Endothelial cell of hepatic sinusoid (primary cell): ENCODE data around the gene EIPR1.
"Not testable (repeated sequence)": the region's sequence is repeated elsewhere in the genome, so short reads cannot be mapped to it uniquely, and the experiment has no call there.

Experiments
- in situ Hi-C: cut with HindIII; loops from 2 replicates; pipeline ENCODE4 v1.10.0; 2017; ENCODE audit warnings: low sequenced_read_pairs

EIPR1 gene

DNA sequence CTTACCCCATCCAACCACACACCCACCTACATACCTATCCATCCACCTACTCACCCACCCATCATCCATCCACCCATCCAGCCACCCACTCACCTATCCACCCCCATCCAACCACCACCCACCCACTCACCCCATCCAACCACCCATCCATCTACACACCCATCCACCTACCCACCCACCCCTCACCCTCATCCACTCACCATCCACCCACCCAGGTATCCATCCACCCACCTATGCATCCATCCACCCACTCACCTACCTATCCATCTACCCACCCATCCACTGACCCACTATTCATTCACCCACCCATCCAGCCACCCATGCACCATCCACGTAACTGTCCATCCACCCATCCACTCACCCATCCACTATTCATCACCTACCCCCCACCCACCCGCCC is 194.8 kb downstream of the EIPR1 start:
- in situ Hi-C loops = no loop called here

DNA sequence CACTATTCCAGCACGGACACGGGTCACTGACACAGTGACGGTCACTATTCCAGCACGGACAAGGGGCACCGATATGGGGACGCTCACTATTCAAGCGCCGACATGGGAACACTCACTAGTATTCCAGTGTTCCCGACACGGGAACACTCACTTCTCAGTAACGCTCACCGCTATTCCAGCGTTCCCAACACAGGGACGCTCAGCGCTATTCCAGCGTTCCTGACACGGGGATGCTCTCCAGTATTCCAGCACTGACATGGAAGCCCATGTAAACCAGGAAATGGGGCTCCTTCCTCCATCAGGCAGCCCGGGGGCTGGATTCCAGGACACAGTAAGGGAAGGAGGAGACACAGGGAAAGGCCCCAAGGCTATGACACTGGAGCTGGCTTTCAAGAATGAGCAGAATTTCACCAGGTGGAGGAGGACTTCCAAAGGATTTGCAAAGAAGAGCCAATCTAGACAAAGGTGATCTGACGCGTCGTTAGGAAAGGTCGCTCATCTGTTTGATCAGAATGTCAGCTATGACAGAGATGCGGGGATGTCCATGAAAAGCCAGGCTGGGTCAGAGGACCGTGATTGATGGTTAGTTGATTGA is 196.1 kb downstream of the EIPR1 start:
- in situ Hi-C loops = no loop called here

DNA sequence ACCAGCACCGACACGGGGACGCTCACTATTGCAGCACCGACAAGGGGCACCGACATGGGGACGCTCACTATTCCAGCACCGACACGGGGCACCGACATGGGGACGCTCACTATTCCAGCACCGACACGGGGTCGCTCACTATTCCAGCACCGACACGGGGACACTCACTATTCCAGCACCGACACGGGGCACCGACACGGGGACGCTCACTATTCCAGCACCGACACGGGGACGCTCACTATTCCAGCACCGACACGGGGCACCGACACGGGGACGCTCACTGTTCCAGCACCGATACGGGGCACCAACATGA is 196.8 kb downstream of the EIPR1 start:
- in situ Hi-C loops = not testable (repeated sequence)

DNA sequence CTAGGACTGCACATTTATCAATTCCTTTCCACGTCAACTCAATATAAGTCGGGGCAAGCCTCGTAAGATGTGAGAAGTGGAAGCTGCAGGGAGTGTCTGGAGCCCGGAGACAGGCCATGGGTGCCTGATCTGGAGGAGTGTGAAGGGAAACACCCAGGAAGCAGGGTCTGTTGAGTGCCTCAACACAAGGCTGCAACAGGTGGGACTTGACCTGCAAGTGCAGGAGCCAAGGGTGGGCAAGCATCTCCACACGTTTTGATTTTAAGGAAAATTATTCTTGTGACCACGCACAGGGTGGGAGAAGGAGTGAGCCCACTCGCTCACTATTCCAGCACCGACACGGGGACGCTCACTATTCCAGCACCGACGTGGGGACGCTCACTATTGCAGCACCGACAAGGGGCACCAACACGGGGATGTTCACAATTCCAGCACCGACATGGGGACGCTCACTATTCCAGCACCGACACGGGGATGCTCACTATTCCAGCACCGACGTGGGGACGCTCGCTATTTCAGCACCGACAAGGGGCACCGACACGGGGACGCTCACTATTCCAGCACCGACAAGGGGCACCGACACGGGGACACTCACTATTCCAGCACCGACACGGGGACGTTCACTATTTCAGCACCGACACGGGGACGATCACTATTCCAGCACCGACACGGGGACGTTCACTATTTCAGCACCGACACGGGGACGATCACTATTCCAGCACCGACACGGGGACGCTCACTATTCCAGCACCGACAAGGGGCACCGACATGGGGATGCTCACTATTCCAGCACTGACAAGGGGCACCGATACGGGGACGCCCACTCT is 197.3 kb downstream of the EIPR1 start:
- in situ Hi-C loops = no loop called here

DNA sequence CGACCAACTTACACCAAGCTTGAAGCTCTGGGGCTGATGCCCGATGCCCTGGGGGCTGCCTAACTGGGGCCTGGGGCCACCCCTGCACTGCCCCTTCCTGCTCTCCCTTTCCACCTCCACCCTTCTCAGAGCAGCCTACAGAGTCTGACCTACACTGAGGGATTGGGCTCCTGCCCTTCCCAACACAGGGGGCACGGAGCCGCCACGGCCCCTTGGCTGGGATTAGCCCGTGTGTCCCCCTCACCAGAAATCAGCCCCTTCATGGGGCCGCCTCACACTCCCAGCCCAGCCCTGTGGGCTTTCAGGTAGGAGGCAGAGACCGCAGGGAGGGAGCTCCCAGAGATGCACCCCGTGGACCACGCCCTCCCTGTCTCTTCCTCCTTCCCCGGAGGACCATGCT is 198.0 kb downstream of the EIPR1 start:
- in situ Hi-C loops = no loop called here

DNA sequence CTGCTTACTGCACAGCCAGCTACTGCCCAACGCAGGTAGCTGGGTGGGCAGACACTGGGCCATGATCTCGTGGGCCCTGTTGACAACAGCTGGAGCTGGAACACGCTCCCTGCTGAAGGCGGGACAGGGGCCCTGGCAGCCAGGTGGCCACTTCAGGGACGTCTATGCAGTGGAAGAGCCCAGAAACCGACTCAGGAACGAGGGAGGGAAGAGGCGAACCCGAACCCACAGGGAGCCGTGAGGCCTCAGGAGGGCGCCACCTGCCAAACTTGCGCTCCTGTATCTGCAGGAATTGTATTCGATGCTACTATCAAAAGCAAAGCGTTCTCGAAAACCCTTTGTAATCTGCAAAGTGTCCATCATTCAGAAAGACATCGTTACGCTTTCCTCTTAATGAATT is 198.4 kb downstream of the EIPR1 start:
- in situ Hi-C loops = no loop called here

DNA sequence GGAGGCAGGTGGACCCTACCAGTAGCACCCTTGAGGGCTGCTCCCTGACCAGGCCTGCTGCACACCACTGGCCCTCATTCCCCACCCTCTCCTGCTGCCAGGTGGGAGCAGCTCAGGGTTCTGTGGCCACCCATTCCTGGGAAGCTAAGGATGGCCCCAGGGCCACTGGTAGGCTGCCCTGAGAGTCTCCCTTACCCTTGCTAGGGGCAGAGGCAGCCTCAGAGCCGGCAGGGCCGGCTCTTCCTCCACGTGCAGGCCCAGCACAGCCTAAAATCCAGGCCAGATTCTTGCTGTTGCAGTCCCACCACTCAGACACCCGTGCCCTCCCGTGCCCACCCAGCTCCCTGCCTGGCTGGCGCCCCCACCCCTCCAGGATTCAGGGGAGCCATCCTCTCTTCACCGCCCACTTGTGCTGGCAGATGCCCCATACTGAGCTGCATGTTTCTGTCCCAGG is 199.0 kb downstream of the EIPR1 start:
- in situ Hi-C loops = no loop called here

DNA sequence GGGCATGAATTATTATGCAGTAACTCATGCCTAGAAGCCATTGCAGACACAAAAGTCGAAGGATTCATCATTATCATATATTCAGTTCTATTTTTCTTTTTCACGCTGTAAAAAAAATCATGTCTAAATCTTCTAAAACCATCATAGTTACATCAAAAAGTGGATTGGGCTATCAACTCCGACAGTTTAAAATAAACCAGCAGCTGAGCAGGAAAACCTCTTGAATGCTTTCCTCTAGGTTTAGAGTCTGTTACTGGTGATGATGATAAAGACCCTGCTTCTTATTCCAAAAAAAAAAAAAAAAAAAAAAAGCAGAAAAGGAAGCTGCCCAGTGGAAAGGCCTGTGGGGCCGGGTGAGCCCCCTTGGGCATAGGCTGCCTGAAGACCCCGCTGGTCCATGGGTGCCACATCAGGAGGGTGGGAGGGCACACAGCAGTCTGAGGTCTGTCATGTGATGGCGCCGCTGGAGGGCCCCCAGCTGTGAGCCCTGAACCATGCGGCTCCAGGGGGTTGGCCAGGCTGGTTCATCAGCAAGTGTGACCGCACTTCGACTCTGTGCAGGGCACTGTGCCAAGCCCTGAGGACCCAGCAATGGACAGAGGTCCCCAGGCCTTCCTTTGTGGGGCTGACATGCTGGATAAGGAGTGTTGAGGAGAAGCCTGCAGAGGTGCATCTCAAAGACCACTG is 199.6 kb downstream of the EIPR1 start:
- in situ Hi-C loops = no loop called here

DNA sequence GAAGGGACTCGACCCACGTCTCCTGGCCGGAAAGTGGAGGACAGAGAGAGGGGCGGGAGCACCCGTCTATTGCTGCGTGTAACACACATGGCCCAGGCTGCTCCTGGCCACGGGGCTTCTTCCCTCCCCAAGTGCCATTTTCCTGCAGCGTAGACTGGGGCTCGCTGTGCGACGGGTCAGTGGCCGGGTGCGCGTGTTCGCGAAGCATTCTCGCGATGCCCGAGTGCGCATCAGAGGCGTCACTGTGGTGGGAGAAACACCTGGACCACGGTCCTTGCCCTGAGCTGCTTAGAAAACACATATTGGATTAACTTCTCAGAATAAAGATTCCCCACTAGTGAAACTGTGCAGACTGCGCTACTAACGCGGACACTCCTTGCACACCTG is 200.8 kb downstream of the EIPR1 start:
- in situ Hi-C loops = no loop called here

DNA sequence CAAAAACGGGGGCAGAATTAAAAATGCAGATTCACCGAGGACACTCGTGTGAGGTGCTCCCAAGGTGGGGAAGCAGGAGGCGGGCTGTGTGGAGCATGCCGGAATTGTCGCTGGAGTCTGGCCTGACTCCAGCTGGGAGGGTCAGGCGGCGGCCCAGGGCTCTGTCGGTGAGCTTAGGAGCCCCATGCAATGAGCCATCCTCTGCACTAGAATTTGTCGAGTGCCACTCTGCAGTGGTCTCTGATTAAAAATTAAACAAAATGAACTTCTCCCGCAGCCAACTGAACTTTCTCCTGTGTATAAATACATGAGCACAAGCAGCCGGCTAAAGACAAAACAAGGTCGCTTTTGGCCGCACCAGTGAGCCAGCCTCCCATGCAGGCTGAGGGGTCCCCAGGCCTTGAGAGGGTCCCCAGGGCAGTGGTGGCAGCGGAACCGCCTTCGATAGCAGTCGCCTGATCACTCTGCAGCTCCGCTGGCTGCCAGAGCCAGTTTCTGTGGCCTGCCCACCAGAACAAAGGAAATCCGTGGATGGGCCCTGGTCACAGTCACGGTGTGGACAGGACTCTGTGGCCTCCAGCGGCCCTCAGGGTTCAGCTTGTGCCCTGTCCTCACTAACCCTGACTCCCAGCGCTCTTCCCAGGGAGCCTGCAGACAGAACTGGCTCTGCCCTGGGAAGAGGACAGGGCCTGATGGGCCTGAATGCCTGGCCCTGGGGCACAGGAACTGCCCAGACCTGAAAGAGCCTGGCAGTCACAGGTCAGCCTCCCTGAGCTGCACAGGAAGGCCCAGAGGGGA is 201.3 kb downstream of the EIPR1 start:
- in situ Hi-C loops = no loop called here

DNA sequence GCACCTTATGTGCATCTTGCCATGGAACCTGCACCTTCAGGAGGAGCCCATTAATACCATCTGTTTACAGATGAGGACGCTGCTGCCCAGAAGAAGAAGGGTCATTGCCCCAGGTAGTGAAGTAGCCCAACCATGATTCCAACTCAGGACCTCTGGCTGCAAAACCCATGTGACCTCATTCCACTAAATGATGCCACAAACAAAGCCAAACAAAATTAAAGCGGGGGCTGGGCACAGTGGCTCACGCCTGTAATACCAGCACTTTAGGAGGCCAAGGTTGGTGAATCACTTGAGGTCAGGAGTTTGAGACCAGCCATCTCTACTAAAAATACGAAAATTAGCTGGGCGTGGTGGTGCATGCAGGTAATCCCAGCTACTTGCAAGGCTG is 202.1 kb downstream of the EIPR1 start:
- in situ Hi-C loops = no loop called here

DNA sequence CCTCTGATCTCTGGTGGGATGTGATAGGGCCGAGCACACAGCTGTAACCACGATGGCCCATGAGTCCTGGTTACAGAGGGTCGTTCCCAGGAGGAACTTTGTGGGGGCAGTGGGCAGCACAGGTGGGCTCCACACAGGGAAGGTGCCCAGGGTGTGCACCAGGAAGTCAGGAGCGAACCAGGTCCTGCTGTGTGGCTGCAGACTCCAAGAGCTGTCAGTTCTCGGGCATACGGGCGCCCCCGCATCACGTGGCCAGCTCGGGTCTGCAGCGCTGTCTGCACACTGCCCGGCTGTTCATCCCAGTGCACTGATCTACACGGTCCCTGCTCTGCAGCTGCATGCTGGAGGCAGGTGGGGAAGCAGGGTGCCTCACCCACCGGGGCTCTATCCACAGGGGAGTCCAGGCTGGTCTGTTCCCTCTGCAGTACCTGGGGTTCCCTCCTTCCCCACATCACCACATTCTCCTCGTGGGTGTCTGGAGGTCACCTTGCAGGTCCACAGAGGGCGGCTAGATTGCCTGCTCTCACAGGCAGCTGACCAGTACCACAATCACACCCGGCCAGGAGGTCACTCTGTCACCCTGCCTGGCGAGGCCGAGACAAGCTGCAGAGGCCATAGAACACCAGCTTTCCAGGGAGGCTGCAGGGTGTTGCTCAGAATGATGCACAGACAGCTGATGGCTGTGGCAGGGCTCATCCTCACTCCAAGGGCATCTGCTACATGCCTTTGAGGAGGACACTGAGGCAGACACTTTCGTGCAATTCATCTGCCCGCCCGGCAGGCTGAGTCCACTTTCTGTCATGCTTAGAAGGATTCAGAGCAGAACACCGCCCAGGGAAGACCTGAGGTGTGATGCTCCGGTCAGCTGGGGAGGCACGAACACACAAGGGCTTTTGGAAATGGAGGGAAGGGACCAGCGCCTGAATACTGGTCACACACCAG is 202.7 kb downstream of the EIPR1 start:
- in situ Hi-C loops = no loop called here

DNA sequence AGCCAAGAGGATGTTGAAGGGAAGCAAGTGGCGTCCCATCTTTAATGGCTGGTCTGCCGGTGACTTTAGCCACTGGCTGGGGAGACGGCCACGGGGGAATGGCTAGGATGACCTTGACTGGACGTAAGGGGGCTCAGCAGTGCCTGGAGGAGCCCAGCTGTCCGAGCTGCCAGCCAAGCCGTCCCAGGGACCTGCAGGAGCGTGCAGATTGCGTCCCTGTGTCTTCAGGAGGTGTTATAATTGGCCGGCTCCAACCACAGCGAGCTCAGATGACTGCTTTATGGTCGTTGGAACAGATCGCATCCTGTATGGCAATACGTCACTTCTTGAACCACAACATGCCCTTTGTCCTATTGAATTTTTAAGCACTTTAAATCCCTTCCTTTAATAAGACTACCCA is 204.6 kb downstream of the EIPR1 start:
- in situ Hi-C loops = no loop called here

DNA sequence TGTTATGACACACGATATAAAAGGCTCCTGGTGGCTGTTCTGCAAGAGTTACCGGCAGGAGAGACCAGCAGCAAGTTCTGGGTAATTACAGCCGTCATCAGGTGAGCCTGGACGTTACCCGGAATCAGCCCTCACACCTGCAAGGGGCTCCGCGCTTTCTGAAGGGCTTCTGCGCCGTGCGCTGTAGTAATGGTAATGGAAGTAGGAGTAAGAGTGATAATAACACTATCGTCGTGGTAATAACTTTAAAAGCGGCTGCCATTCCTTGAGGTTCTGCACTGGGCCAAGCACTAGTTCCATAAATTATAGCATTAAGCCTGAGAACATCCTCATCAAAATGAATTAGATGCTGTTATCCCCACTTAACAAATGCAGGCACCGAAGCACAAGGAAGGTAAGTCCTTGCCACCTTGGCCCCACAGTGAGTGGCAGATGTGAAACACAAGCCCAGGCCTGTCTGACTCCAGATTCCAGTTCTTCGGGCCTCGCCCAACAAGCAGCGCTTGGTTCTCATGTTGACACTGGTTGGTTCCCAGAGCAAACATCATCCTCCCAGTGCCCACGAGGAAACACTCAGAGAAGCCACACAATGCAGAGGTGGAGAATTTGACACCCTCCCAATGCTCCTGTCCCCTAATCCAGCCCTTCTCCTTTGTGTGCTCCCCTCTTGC is 205.2 kb downstream of the EIPR1 start:
- in situ Hi-C loops = no loop called here

DNA sequence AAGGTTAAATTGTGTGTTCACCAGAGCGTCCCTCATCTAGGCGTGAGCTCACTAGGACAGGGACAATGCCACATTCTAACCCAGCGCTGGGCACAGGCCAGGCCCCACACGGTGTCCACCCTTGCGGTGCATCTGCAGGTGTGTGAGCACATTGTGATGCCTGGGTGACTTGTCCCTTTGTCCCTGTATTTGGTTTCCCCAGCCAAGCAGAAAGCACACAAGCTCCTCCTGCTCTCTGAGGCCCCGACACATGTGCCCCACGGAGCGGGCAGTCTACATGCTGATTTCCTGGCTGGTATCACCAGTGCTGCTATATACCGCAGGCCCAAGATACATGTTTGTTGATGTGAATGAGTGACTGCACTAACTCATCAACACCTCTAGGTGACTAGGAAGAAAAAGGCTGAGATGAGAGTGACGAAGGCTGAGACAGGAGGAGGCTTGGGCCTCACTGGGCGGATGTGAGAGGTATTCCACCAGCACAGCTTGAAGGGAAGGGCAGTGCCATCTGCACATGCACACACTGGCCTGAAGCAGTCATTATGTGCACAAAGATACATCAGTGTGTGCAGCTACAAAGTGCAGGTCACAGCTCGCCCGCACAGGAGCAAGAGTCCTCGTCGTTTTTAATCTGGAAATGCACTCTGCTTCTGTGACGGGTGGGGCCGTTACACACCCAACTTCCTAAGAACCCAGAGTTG is 205.9 kb downstream of the EIPR1 start:
- in situ Hi-C loops = no loop called here

DNA sequence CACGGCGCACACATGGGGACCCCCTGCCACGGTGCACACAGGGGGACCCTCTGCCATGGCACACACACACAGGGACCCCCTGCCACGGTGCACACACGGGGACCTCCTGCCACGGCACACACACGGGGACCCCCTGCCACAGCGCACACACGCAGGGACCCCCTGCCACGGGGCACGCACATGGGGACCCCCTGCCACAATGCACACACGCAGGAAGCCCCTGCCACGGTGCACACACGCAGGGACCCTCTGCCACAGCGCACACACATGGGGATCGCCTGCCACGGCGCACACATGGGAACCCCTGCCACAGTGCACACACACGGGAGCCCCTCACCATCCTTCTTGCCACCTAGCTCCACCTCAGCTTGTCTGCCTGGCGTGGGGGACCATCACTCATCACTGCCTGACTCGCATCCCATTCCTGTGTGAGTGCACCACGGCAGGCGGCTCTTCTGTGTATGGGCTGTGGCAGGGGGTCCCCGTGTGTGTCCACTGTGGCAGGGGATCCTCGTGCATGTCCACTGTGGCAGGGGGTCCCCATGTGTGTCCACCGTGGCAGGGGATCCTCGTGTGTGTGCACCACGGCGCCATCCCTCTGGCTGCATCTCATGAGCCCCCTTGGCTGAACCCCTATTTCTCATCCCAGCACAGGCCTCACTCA is 206.7 kb downstream of the EIPR1 start:
- in situ Hi-C loops = no loop called here

DNA sequence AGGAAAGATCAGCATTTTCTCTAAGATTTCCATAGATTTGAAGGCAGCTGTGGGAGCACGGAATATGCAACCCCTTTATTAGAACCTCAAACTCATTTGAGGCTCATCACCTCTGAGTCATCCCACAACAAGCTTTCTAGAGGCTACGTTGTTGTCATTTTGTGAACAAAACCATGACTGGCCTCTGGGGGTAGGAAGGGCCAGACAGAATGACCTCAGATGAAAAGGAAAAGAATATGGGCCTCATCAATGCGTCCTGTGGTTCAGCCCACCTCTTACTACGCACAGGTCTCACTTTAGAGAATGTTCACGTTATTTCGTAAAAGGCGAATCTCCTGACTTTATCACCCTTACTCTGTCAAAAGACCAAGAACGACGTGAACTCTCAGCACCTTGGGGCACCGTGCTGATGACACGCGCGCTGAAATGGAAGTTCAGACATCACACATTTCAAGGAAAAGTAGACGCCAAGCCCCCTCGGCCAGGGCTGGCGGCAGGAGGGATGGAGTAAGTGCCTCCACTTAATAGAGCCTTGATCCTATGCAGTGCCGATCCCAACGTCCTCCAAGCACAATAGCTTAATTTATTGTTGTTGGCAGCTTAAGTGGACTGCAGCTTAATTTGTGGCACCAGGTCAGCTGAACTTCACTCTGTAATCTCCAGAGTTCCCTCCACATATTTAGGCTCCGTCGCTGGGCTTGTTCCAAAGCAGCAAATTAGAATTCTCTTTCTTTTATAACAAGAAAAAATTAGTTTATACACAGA is 208.3 kb downstream of the EIPR1 start:
- in situ Hi-C loops = no loop called here
